GM21825 (cell line): ENCODE measurements around the gene WDR27.

ENCODE experiments used
- ATAC-seq: cut with Tn5 transposase; IDR thresholded peaks from one replicate; pipeline ENCODE4 v1.9.1; 2021; ENCODE audit warnings: mild to moderate bottlenecking, moderate library complexity; ENCODE audit not compliant: unreplicated experiment

The WDR27 gene

DNA sequence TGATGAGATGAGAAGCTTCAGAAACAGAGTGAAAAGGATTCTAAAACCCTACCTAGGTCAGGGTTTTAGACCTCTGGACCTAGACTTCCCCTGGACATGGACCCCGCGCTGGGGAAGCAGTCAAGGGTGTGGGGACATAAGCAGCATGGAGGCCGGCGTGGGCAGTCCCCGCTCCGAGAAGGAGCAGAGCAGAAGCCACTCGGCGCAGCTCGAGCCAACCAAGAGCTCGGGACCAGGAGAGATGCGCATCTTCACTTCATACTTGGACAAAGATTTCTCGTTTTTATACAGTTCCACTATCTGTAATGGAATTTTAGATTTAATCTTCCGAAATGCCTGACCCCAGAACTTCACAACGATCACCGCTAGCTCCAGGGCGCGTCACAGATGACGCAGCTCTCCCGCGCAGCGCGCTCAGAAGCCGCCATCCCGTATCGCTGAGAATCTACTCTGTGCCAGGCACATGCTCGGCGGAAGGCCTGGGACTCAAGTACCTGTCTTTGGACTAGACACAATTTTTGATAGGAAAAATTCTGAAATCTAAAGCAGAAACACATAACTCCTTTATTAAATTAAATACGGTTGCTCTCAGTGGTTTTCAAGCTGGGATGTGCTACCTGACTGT is 60.3 kb downstream of the WDR27 start:
- ATAC-seq = no peak

DNA sequence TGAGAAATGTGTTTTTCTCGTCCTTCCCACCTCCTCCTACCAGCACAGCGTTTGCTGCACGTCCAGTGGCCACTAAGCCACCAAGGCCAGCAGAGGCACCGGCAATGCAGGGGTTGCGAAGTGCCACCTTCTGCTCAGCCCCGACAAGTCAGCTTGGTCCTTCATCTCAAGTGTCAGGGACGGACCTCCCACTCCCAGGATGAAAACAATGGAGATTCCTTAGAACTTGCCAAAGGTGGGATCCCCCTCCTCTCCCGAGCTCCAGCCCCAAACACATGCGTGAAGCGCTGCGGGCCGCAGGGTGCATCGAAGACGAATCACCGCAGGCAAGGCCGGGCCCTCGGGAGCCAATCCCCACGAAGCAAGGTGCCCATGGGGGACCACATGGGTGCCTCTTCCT is 60.8 kb downstream of the WDR27 start:
- ATAC-seq = no peak

- ATAC-seq = no peak
These were observed 61.4 kb downstream of the WDR27 start for GRCh38 chr6:169640351-169640852.

GRCh38 chr6:169639653-169640278 is 62.1 kb downstream of the WDR27 start:
- ATAC-seq = no peak

GRCh38 chr6:169638915-169639314 is 62.9 kb downstream of the WDR27 start:
- no peak for ATAC-seq

GRCh38 chr6:169638388-169638787 is 63.4 kb downstream of the WDR27 start:
- ATAC-seq = no peak

GRCh38 chr6:169635345-169635744 is 66.5 kb downstream of the WDR27 start:
- no peak for ATAC-seq

DNA sequence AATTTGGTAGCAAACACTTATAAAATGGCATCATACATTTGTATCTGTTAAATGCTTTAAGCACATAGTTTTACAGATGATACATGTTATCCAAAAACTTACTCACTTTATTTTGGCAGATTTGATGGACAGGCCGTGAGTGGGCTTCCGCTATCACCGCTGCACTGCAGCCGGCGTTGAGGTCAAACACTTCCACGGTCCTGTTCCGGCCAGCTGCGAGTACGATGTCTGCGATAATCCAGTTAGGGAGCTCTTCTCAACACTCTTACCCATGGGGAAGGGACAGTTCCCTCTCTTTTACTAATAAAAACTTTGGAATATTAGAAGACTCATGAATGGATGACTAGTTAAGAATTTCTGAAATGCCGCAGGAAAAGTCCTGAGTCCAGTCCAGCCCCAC is 69.0 kb downstream of the WDR27 start:
- no peak for ATAC-seq

- ATAC-seq = no peak
These were observed 72.6 kb downstream of the WDR27 start for GRCh38 chr6:169629256-169629655.

DNA sequence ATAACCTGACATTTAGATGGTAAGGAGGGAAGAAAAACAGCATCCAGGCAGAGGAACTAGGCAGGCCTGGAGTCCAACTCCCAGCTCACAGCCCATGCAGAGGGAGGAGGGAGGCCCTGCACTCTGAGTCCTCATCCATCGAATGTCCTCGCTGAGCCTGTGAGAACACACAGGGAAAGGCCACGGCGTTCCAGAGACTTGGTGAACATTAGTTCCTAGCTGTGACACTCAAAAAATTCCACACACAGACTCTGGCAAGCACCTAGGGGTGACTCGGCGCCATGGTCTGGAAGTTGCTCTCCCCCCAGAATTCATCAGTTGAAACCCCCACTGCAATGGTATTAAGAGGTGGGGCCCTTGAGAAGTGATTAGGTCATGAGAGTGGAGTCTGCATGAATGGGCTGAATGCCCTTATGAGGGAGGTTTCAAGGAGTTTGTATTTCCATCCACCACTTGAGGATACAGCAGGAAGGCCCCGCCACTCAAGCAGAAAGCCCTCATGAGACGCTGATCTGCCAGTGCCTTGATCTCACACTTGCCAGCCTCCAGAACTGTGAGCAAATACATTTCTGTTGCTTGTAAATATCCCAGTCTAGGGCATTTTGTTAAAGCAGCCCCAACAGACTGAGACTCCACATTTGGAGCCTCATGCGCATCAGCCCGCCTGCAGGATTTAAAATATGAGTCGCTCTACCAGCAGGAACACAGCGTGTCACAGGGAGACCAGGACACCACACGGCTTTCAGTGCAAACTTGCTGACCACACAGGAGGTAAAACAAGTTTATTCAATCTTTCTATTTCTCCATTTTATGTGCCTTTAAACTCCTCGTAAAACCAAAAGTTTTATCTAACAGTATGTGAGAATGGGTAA is 73.9 kb downstream of the WDR27 start:
- no peak for ATAC-seq

DNA sequence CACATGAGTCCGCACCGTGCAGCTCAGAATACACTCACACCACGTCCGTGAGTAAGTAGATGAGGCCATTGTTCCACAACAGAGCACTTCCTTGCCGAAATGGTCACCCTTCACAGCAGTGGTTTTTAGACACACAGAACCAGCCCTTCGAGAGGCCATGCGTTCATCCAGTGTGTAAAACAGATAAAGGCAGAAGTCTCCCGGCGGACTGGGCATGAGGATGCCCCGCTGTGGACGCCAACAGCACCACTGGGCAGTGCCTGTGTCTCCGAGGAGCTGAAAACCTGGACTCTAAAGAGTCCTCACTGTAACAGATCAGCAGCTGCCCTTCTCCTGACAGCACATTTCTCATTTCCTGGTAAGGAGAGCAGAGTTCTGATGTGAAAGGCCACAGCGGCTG is 75.2 kb downstream of the WDR27 start:
- no peak for ATAC-seq

- ATAC-seq = no peak
These were observed 75.7 kb downstream of the WDR27 start for GRCh38 chr6:169626169-169626568.

GRCh38 chr6:169625376-169625775 is 76.5 kb downstream of the WDR27 start:
- ATAC-seq = no peak

- ATAC-seq = no peak
These were observed 77.0 kb downstream of the WDR27 start for GRCh38 chr6:169624785-169625184.

DNA sequence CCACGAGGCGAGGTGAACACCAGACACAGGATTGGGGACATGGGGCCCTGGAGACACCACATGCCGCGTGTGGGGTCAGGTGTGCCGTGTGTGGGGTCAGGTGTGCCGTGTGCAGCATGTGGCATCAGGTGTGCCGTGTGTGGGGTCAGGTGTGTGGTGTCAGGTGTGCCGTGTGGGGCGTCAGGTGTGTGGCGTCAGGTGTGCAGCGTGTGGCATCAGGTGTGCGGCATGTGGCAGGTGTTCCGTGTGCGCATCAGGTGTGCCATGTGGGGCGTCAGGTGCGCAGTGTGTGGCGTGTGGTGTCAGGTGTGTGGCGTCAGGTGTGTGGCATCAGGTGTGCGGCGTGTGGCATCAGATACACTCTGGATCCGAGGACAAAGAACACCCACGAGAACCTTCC is 77.9 kb downstream of the WDR27 start:
- ATAC-seq = no peak

- no peak for ATAC-seq
These were observed 78.5 kb downstream of the WDR27 start for GRCh38 chr6:169623343-169623742.

DNA sequence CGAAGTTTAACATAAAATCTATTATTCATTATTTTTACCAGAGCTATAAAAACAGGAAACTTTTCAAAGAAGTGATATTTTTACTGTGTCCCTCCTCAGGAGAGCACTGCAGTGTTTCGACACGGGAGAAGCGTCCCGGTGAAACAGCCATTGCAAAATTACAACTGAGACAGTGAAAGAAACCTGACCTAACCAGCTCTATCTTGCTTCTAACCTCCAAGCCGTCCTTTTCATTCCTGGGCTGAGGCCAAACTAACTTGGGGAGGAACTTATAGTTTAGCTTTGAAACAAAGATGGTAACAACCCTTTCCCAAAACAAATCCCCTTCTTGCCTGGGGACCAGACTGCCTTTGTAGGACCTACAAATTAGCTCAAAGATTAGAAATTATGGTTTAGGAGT is 79.2 kb downstream of the WDR27 start:
- ATAC-seq = no peak

- ATAC-seq = no peak
These were observed 80.5 kb downstream of the WDR27 start for GRCh38 chr6:169621311-169621710.

GRCh38 chr6:169620171-169621130 is 81.4 kb downstream of the WDR27 start:
- no peak for ATAC-seq

GRCh38 chr6:169619650-169620049 is 82.2 kb downstream of the WDR27 start:
- no peak for ATAC-seq
